GM23338 (cell line): ENCODE measurements around the gene NPR2. TPM values are rescaled to one million over a fixed set of nuclear protein-coding genes. Genes with fewer than 3 reads are reported as not detected.

ENCODE experiments used
- ATAC-seq: fragments of 200-7000 bp; cut with Tn5 transposase; 3 replicates; pipeline ENCODE4 v1.9.1; 2020
- DNase-seq: peaks from one replicate; pipeline ENCODE4 v3.0.0-alpha.2; 2015; ENCODE audit warnings: low spot score
- H2AFZ ChIP-seq: fragments of 200-600 bp; sonication (generic); 2 replicates; pipeline ENCODE4 v1.8.0; 2016; ENCODE audit warnings: antibody characterized with exemption, mild to moderate bottlenecking, moderate library complexity
- H3F3A ChIP-seq: fragments of 200-600 bp; sonication (generic); replicated peaks from 2 replicates; pipeline ENCODE4 v1.8.0; 2017; ENCODE audit warnings: antibody characterized with exemption, mixed run types, low read depth
- H3K27ac ChIP-seq: fragments of 200-600 bp; sonication (generic); 2 replicates; pipeline ENCODE4 v1.6.1; 2016; ENCODE audit warnings: low read depth
- H3K27me3 ChIP-seq: fragments of 200-600 bp; sonication (generic); 2 replicates; pipeline ENCODE4 v1.8.0; 2016; ENCODE audit warnings: mild to moderate bottlenecking, mixed run types, moderate library complexity; ENCODE audit not compliant: insufficient read depth
- H3K36me3 ChIP-seq: fragments of 200-600 bp; sonication (generic); 2 replicates; pipeline ENCODE4 v1.8.0; 2016; ENCODE audit warnings: mild to moderate bottlenecking; ENCODE audit not compliant: insufficient read depth
- H3K4me1 ChIP-seq: fragments of 200-600 bp; sonication (generic); 2 replicates; pipeline ENCODE4 v1.8.0; 2016; ENCODE audit warnings: mild to moderate bottlenecking, moderate library complexity; ENCODE audit not compliant: insufficient read depth
- H3K4me2 ChIP-seq: fragments of 200-600 bp; sonication (generic); 2 replicates; pipeline ENCODE4 v1.7.1; 2017; ENCODE audit warnings: mixed run types
- H3K4me3 ChIP-seq: fragments of 200-600 bp; sonication (generic); 2 replicates; pipeline ENCODE4 v1.6.1; 2016; ENCODE audit warnings: mixed run types
- H3K79me2 ChIP-seq: fragments of 200-600 bp; sonication (generic); replicated peaks from 2 replicates; pipeline ENCODE4 v1.8.0; 2017; ENCODE audit warnings: mild to moderate bottlenecking; ENCODE audit not compliant: insufficient read depth
- H3K9me2 ChIP-seq: fragments of 200-600 bp; sonication (generic); 2 replicates; pipeline ENCODE4 v1.8.0; 2017; ENCODE audit not compliant: insufficient read depth
- H4K20me1 ChIP-seq: fragments of 200-600 bp; sonication (generic); replicated peaks from 2 replicates; pipeline ENCODE4 v1.8.0; 2017; ENCODE audit warnings: mild to moderate bottlenecking; ENCODE audit not compliant: insufficient read depth
- H3K27ac Mint-ChIP-seq: 2 replicates; pipeline ENCODE4 v1.8.0; 2020; ENCODE audit warnings: inconsistent platforms, mild to moderate bottlenecking, moderate library complexity, mixed read lengths
- H3K27me3 Mint-ChIP-seq: 3 replicates; pipeline ENCODE4 v1.8.0; 2022; ENCODE audit warnings: low read depth, mild to moderate bottlenecking, moderate library complexity, mixed read lengths, inconsistent platforms; ENCODE audit not compliant: insufficient read depth, poor library complexity
- H3K36me3 Mint-ChIP-seq: 3 replicates; pipeline ENCODE4 v1.8.0; 2021; ENCODE audit warnings: low read depth, mild to moderate bottlenecking, inconsistent platforms, moderate library complexity, mixed read lengths
- H3K4me1 Mint-ChIP-seq: 3 replicates; pipeline ENCODE4 v1.8.0; 2020; ENCODE audit warnings: mild to moderate bottlenecking, inconsistent platforms, mixed read lengths
- H3K4me3 Mint-ChIP-seq: 3 replicates; pipeline ENCODE4 v1.8.0; 2021; ENCODE audit warnings: moderate library complexity, mild to moderate bottlenecking, inconsistent platforms, mixed read lengths
- H3K9me3 Mint-ChIP-seq: 3 replicates; pipeline ENCODE4 v1.8.0; 2020; ENCODE audit warnings: moderate library complexity, mild to moderate bottlenecking, inconsistent platforms, mixed read lengths
- CREB1 ChIP-seq: fragments of 250-450 bp; sonication (Bioruptor Pico); IDR thresholded peaks from 2 replicates; pipeline ENCODE4 v1.5.0; 2020; ENCODE audit warnings: low read depth, mild to moderate bottlenecking, moderate library complexity
- CTCF ChIP-seq, 2 experiments: fragments of 200-600 bp in 1 of 2; sonication (generic) in 1 of 2; conservative IDR thresholded peaks; 2 replicates each; pipeline versions ENCODE4 v1.5.1 to v1.6.1; 2016 to 2017; ENCODE audit warnings: antibody characterized with exemption in 2 of 2, low read depth in 2 of 2, mild to moderate bottlenecking in 2 of 2, moderate library complexity in 1 of 2
- ETS1 ChIP-seq: IDR thresholded peaks from 2 replicates; pipeline ENCODE4 v1.6.1; 2016; ENCODE audit warnings: antibody characterized with exemption
- EZH2 ChIP-seq: fragments of 200-600 bp; sonication (generic); IDR thresholded peaks from one replicate; pipeline ENCODE4 v1.8.0; 2017; ENCODE audit warnings: antibody characterized with exemption, mild to moderate bottlenecking, low read depth; ENCODE audit not compliant: unreplicated experiment
- EZH2phosphoT487 ChIP-seq: fragments of 200-600 bp; sonication (generic); IDR thresholded peaks from one replicate; pipeline ENCODE4 v1.8.1; 2018; ENCODE audit warnings: antibody characterized with exemption; ENCODE audit not compliant: unreplicated experiment
- JUNB ChIP-seq: IDR thresholded peaks from one replicate; pipeline ENCODE4 v1.6.1; 2016; ENCODE audit warnings: antibody characterized with exemption; ENCODE audit not compliant: unreplicated experiment
- NANOG ChIP-seq: IDR thresholded peaks from 2 replicates; pipeline ENCODE4 v1.6.1; 2016; ENCODE audit warnings: antibody characterized with exemption, borderline replicate concordance
- POLR2AphosphoS5 ChIP-seq: IDR thresholded peaks from 2 replicates; pipeline ENCODE4 v1.6.1; 2016; ENCODE audit warnings: antibody characterized with exemption, low read depth
- STAT1 ChIP-seq: IDR thresholded peaks from one replicate; pipeline ENCODE4 v1.6.1; 2016; ENCODE audit warnings: antibody characterized with exemption; ENCODE audit not compliant: unreplicated experiment
- ZNF462 ChIP-seq: fragments of 250-450 bp; sonication (Bioruptor Pico); IDR thresholded peaks from 2 replicates; pipeline ENCODE4 v1.5.0; 2020; ENCODE audit warnings: mild to moderate bottlenecking, moderate library complexity
- polyA plus RNA-seq: library from polyadenylated mRNA; unstranded; fragments of >200 nt; fragmentation: Nextera tagmentation; extraction: Ambion mirVana; gene quantifications from 2 replicates; pipeline ENCODE4 v1.2.1, GENCODE V29; 2016
- total RNA-seq: library from RNA; depleted of rRNA; stranded (reverse); fragments of >200 nt; shearing (Covaris generic); gene quantifications from 2 replicates; pipeline ENCODE4 v1.2.3, GENCODE V29; 2014

NPR2 gene
- total and polyA plus RNA-seq, 2 experiments from 2014 or later = 9.0 to 14.4 TPM

GRCh38 chr9:35845824-35846771 is 54.7 kb downstream of the NPR2 start:
- 0 out of 2 replicates have a peak, but pooled peaks cover 4% of the 10 kb centered on the region for H3K9me2 ChIP-seq
- Mint-ChIP-seq H3K9me3 (no peaks in the 10 kb centered on the region), H3K27me3 (peaks cover 10% of the 10 kb centered on the region), H3K4me1 (peaks cover 28% of the 10 kb centered on the region), H3K27ac (peak overlapping the region; percentile 73), H3K36me3 (peaks cover 3% of the 10 kb centered on the region; the same call in 2 of the 3 replicates), H3K4me3 (peak overlapping the region; percentile 77)
- no peaks in the 10 kb centered on the region for H3K79me2 ChIP-seq
- peak; percentile 84 for DNase-seq
- peak; percentile 83 for ATAC-seq
- TF ChIP-seq ETS1 (0 out of 2 replicates have a peak, but pooled peaks have one; percentile 11), EZH2 (no peak), POLR2AphosphoS5 (peak; percentile 75), NANOG (no peak), ZNF462 (CRISPR knock-in tag) (no peak), STAT1 (no peak), CTCF (conservative IDR thresholded peaks at IDR 0.05; ENCODE audit: low read depth in 2 of 2) (no peak), JUNB (no peak), CREB1 (CRISPR knock-in tag) (0 out of 2 replicates have a peak, but pooled peaks have one; percentile 40), EZH2phosphoT487 (no peak)
- H2AFZ ChIP-seq = peak overlapping the region; percentile 89
- no peaks in the 10 kb centered on the region; the same call in 1 of the 2 replicates for H3F3A ChIP-seq
- H3K27me3 ChIP-seq = peaks cover 10% of the 10 kb centered on the region; the same call in 1 of the 2 replicates
- H3K36me3 ChIP-seq = no peaks in the 10 kb centered on the region
- H3K27ac ChIP-seq = peak overlapping the region; percentile 35
- H4K20me1 ChIP-seq = no peaks in the 10 kb centered on the region
- peaks cover 31% of the 10 kb centered on the region for H3K4me1 ChIP-seq
- peak overlapping the region; percentile 80 for H3K4me3 ChIP-seq
- H3K4me2 ChIP-seq = peak overlapping the region; percentile 84
